ENCODE measurements around the gene AQP10.
"Not testable (repeated sequence)": the region's sequence is repeated elsewhere in the genome, so short reads cannot be mapped to it uniquely, and the experiment has no call there.

- TF ChIP-seq CTCF (conservative IDR thresholded peaks at IDR 0.05; ENCODE audit: low read length); EZH2phosphoT487 (IDR thresholded peaks at IDR 0.05; ENCODE audit: borderline replicate concordance, low read depth, low read length): not testable (repeated sequence)
Observed at GRCh38 chr1:154360881-154361280, 40.0 kb downstream of the AQP10 start.
